Measurements from ENCODE around the gene AKNA. TPM values are rescaled to one million over a fixed set of nuclear protein-coding genes. Genes with fewer than 3 reads are reported as not detected.
A peak's percentile ranks its signal among the peaks of the same experiment; 100 is the strongest.

Gene AKNA
- total RNA-seq, 1 donor from 2014 or later, result 22.0 TPM

GRCh38 chr9:114363424-114363823, 24.4 kb downstream of the AKNA start:
- DNase-seq (ENCODE audit: low read depth), result no peak

- DNase-seq (ENCODE audit: low read depth), result no peak
Measured at GRCh38 chr9:114362394-114362793, 25.4 kb downstream of the AKNA start.

GRCh38 chr9:114361542-114361941, 26.2 kb downstream of the AKNA start:
- DNase-seq (ENCODE audit: low read depth), result no peak

GRCh38 chr9:114359801-114360200, 28.0 kb downstream of the AKNA start:
- no peak for DNase-seq (ENCODE audit: low read depth)

DNA sequence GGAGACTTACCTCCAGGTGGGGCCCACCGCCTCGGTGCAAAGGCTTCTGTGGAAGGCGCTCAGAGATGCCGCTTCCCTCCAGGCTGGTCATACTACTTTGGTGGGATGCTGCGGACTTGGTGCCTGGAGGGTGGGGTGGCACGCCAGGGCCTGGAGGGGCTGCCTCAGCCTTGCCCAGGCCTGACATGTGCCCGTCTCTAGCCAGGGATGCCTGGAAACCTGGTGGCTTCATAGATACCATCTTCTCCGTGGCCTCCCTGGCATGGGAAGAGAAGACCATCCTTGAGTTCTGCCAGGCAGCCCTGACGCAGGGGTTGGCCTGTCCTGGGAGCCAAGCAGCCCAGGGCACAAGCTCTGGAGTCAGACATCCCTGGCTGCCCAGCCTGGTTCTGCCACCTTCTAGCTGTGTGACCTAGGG, 29.9 kb downstream of the AKNA start:
- no peak for DNase-seq (ENCODE audit: low read depth)

GRCh38 chr9:114357360-114357759, 30.4 kb downstream of the AKNA start:
- no peak for DNase-seq (ENCODE audit: low read depth)

DNA sequence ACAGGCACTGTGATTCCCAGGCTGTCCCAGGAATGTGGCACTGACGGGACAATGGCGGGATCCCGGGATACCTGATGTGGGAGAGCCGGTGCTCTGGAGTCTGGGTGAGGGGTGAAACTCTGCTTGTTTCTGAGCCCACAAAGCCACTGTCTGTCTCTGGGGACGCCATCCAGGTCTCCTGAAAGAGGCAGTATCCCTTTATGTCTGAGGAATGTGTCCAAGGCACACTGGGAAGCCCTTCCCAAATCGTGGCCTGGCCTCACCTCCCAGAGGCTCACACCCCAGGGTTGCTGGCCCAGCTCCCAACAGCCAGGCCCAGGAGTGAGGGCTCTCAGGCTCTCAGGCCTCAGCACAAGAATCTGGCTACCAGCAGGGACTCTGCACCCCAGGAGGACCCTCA, 31.0 kb downstream of the AKNA start:
- DNase-seq (ENCODE audit: low read depth), result no peak

DNA sequence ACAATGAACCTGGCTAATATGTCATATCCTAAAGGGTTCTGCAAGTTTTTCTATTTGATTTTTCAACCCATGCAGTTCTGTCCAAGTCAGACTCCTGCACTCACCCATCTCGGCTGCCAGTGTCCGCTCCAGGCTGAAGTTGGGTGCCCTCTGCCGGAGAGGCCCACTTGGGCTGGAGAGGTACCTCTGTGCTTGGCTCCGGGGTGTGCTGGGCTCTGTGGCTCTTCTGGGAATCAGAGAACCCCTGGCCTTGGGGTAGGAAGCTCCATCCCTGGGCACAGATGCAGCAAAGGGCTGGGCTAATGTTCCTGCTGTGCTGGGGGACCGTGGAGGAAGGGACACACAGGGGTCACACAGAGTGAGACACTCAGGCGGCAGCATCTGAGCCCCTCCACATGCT, 32.0 kb downstream of the AKNA start:
- no peak for DNase-seq (ENCODE audit: low read depth)

DNA sequence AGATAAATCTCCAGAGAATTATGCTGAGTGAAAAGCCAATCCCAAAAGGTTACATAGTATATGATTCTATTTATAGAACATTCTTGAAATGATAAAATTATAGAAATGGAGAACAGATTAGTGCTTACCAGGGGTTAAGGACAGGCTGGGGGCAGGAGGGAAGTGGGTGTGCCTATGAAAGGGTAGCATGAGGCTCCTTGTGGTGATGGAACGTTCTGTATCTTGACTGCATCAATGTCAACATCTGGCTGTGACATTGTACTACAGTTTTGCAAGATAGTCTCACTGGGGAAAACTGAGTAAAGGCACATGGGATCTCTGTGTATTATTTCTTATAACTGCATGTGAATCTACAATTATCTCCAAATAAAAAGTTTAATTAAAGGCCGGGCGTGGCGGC, 35.9 kb downstream of the AKNA start:
- no peak for DNase-seq (ENCODE audit: low read depth)

DNA sequence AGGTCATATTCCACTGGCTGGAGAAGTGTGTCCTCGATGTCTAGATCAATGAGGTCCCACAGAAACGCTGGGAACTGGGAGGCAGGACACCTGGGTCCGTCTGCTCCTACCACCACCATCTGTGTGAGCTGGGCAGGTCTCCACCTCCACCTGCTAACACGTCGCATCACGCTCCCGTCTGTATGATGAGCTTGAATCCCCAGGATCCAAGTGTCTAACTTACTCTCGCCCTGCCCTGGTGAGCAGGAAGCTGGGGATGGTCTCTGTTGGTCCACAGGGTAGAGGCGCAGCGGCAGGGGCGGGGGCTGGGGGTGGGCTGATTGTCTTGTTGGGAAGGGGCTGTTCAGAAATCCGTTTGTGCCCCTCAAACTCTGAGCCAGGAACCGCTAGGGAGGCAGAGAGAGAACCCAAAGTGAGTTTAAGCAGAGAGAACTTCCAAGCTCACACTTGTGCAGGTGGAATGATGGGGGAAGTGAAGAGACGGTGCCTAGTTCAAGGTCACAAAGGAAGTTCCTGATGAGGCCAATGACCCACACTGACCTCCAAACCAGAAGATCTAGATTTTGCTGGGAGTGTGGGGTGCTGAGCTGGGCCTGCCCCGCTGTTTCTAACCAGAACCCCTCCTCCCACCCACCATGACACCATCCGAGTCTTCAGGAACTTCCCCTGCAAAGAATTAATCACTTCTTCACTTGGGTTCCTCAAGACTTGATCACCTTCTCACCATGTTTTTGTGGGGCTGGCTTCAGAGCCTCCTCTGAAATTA, 37.0 kb downstream of the AKNA start:
- no peak for DNase-seq (ENCODE audit: low read depth)

DNA sequence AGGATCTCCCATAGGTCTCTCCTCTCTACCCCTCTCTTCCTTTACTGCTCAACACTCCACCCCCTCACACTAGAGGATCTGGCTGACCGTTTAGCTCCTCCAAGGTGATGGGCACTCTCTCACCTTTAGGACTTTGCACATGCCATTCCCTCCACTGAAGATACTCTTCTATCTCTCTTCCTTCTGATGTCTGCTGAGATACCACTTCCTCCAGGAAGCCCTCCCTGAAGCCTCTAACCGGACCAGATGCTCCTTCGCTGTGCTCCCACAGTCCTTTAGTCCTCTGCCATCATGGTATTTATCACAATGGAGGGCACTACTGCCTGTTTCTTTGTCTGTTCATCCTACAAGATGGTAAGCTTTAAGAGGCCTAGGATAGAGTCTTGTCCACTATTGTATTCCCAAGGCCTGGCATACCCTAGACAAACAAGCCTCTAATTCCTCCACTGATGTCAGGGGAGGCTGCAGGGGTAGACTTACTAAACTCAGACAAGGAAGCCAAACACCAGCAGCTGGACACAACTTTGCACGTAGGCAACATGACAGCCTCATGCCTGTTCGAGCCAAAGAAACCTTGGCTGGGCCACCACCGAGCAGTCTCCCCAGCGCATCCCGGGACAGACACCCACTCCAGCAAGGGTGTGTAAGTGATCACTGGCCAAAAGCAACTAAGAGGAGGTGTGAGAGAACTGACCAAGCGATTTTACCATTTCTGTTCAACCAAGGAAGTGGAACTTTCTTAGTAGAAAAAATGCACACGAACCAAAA, 37.9 kb downstream of the AKNA start:
- no peak for DNase-seq (ENCODE audit: low read depth)

DNA sequence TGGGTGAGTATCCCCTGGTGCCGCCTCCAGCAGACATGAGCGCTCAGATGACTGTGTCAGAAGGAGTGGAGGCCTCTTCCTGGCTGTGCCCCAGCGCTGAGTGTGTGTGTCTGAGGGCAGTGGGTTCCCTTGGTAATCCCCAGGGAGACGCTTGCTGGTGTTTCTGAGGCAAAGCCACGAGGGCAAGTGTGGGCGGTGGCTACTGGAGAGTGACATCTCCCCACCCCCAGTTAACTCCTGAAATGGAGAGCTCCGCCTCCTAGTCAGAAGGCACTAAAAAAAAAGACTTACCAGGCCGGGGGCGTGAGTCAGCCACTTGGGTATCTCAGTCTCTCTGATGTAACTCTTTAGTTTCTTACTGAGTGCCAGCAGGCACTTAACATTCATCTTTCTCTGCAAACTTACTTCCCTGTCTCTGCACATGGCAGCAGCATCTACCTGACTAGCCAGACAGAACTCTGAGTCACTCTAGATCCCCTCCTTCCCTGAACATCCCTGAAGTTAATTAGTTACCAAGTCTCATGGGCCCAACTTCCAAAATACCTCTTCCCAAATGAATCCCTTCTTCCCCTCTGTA, 38.8 kb downstream of the AKNA start:
- peak; percentile 100 for DNase-seq (ENCODE audit: low read depth)

DNA sequence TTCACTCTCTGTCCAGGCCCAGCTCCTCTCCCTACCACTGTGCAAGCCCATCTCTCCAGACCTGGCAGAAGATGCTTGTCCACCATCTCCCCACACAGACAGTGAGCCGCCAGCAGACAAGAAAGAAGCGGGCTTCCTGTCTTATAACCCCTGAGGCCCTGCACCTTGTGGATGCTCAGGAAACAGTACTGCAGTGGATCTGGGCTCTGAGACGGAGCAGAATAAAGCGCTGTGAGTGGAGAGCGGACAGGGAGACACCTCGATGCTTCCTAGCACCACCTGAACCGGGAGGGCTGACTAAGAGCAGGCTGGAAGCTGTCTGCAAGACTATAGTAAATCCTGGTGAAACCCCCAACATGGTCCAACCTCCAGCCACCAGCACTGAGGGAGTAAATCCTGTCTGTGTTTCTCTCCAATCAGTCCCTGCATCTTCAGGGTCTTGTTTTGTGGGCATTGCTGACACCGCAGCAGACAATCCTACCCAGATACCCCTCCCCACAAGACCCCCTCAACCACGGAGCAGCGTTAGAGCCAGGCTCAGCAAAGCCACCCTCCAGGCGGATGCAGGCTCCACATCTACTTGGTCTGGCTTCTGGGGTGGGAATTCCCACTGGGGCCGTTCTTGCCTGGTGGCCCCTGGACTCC, 39.4 kb downstream of the AKNA start:
- DNase-seq (ENCODE audit: low read depth), result no peak

GRCh38 chr9:114347675-114348074, 40.1 kb downstream of the AKNA start:
- DNase-seq (ENCODE audit: low read depth), result no peak

DNA sequence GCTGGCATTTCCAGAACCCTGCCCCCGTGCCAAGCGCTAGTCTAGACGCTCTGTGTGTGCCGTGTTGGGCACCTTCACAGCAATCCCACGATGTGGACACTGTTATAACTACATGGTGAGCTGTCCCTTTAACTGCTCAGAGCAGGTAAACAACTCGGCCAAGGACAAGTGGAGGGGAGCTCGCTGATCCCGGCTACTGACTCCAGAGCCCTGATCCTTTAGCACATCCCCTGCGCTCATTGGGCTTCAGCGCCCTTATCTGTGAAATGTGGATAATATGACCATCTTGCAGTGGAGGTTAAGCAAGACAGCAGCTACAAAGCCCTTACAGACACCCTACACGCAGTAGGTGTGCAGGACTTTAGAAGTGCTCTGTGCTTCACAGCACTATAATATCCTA, 41.6 kb downstream of the AKNA start:
- DNase-seq (ENCODE audit: low read depth), result no peak

DNA sequence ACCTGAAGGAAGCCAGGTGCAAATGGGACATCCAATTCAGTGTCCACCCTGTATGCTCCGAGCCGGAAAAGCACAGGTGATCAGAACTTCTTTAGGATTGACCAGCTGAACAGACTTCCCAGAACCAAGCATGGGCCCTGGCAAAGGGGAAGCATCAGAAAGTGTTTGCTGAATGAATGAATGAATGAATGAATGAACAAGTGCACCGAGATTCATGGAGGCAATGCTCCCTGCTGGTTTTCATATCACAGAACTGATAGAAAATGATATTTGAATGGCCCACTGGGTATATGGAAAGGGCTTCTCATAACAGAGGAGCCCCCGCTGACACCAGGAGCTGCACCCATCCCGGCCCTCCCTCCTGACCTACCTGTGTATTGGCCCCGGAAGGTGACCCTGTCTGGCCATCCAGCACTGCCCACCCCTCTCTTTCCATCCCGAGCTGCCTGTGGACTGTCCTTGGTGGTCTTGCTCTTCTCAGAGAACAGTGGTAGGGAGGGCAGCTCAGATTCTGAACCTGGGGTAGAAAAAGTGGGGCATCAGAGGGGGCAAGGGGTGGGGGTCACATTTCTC, 42.2 kb downstream of the AKNA start:
- no peak for DNase-seq (ENCODE audit: low read depth)

DNA sequence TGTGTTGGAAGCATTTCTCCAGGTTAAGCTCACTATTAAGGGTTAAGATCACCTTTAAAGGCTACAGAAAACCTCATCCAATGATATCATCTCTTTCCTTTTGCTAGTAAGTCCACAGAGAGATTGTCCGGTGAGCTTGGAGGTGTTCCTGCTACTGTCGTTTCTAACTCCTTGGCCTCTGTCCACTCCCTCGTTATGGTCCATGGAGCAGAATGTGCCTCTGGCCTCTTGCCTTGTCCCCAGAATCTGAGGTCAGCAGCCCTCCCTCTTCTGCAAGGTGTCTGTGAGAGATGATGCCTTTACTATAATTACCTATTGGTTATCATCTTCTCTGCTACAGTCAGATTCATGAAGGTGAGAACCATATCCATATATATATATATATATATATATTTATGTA, 43.1 kb downstream of the AKNA start:
- peak; percentile 67 for DNase-seq (ENCODE audit: low read depth)

- no peak for DNase-seq (ENCODE audit: low read depth)
Measured at GRCh38 chr9:114344188-114344566, 43.6 kb downstream of the AKNA start.

GRCh38 chr9:114343471-114344187, 44.2 kb downstream of the AKNA start:
- DNase-seq (ENCODE audit: low read depth), result no peak

DNA sequence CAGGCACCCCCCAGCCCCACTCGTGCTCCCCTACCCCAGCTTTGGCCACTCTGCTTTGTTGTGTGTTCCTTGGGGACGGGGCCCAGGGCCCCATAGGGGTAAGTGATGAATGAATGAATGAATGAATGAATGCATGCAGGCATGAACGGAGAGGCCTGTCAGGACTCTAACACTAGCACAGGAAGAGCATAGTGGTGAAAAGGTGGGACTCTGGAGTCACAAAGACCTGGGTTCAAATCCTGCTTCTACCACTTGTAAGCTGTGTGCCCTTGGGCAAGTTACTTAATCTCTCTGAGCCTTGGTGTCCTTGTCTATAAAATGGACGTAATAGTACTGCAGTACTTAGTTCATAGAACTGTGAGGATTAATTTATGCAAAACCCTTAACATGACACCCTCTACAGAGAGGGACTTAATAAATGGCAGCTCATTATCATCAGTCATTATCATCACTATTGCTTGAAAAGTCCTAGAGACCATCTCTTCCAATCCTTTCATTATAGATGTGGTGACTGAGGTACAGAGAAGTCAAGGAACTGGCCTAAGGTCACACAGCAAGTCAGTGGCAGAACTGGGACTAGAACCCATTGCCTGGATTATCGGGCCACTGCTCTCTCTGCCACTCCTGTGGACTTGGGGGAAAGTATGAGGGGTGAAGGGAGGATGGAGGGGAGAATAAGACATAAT, 44.9 kb downstream of the AKNA start:
- DNase-seq (ENCODE audit: low read depth), result no peak

GRCh38 chr9:114341991-114342390, 45.8 kb downstream of the AKNA start:
- DNase-seq (ENCODE audit: low read depth), result no peak
